GM08714 (cell line): ENCODE results near the gene TARBP1.

ENCODE experiments used
- H3K4me3 ChIP-seq: fragments of 200-500 bp; sonication (Bioruptor generic); 2 replicates; pipeline ENCODE4 v1.5.1; 2014; ENCODE audit warnings: mild to moderate bottlenecking, low read length, inconsistent platforms
- ZNF274 ChIP-seq: IDR thresholded peaks from 2 replicates; pipeline ENCODE4 v1.6.1; 2012; ENCODE audit warnings: mild to moderate bottlenecking, low read depth, low read length

TARBP1 gene

GRCh38 chr1:234348964-234349363 lies 130.0 kb downstream of the TARBP1 start:
- no peak for TF ChIP-seq ZNF274
- H3K4me3 ChIP-seq: no peak overlapping the region

GRCh38 chr1:234345237-234345636 lies 133.7 kb downstream of the TARBP1 start:
- no peak overlapping the region for H3K4me3 ChIP-seq
- no peak for TF ChIP-seq ZNF274

- H3K4me3 ChIP-seq: no peak overlapping the region
- TF ChIP-seq ZNF274: no peak
These were observed 136.2 kb downstream of the TARBP1 start for GRCh38 chr1:234342774-234343173.
